ENCODE results near the gene TP53TG3D.
"Not testable (repeated sequence)": the region's sequence is repeated elsewhere in the genome, so short reads cannot be mapped to it uniquely, and the experiment has no call there.

TP53TG3D gene, protein sequence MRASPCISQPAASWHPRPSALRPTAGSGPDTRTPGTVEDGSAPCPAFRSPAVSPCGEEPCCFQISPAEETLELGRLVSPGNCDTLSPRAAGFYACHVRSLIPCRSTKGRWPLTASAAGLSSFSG

DNA sequence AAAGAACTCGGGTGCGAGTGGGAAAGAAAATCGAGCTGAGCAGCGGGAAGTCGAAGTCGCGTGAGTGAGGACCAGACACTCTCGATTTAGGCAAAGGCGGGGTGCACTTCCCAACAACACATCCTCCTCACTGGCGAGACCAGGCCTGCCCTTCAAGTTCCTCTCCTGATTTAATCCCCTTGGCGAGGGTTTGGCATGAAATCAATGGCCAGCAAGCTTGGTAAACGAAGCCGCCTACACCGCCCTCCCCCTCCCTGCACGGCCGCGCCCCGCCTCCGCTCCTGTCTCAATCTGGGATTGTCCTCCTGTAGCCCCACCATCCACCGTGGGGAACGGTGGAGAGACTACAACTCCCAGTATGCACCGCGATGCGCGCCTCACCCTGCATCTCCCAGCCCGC lies at the start of gene TP53TG3D:
Gene TP53TG3D, plus strand, starts transcription at position 301 of the 400 bp plus-strand sequence. Its CDS starts 68 bp downstream, at position 369.
- DNase-seq = not testable (repeated sequence)

DNA sequence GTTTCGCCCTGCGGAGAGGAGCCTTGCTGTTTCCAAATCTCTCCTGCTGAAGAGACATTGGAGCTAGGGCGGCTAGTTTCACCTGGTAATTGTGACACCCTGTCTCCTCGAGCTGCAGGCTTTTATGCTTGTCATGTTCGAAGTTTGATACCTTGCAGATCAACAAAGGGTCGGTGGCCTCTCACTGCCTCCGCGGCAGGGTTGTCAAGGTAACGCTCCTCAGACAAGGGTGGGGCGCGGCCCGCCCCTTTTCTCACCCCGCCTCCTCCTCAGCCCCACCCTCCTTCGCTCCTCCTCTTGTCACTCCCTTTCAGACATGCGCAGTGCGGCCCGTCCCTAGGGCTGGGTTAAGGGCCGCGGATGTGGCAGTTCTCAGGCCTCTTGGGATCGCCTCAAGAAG lies 421 bp downstream of the TP53TG3D start:
- DNase-seq = not testable (repeated sequence)

DNA sequence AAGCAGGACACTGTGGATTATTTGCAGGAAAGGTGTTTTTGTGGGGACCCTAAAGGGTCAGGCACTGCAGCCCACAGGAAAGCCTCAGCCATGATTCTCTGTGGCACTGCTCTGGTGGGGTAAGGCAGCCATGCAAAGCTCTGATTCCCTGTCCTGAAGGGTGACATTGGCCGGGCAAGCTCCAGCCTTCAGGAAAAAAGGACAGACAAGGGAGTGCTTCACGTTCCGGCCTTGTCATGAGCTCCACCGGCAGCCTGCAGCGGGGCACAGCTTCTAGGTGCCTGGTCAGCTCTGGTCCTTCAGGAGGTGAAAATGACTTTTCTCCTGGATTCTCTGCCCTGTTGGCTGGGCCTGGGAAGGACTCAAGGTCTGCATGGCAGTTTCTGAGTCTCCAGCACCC lies 8.4 kb downstream of the TP53TG3D start:
- DNase-seq = not testable (repeated sequence)

DNA sequence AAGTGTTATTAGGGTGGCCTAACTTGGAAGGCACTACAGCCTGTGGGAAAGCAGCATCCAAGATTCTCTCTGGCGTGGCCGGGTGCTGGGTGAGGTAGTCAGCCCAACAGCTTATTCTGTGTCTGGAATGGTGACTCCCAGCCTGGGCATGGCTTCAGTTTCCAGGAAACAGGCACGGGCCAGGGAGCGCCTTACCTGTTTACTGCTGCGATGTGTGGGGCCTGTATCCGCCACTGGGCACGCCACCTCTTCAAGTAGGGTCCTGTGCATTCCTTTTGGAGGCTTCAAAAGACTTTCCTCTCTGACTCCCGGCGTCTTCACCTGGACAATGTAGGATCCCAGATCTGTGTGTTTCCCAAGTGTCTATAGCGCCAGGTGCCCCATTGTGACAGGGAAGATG lies 10.5 kb downstream of the TP53TG3D start:
- DNase-seq = not testable (repeated sequence)

DNA sequence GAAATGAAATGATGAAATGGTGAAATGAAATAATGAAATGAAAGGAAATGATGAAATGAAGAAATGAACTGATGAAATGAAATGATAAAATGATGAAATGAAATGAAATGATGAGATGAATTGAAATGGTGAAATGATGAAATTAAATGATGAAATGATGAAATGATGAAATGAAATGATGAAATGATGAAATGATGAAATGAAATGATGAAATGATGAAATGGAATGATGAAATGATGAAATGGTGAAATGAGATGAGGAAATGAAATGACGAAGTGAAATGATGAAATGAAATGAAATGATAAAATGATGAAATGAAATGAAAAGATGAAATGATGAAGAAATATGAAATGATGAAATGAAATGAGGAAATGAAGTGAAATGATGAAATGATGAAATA lies 28.8 kb downstream of the TP53TG3D start:
- not testable (repeated sequence) for DNase-seq

DNA sequence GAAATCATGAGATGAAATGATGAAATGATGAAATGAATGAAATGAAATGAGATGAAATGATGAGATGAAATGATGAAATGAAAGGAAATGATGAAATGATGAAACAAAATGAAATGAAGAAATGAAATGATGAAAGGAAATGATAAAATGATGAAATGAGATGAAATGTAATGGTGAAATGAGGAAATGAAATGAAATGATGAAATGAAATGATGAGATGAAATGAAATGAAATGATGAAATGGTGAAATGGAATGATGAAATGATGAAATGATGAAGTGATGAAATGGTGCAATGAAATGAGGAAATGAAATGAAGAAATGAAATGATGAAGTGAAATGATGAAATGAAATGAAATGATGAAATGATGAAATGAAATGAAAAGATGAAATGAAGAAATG lies 29.9 kb downstream of the TP53TG3D start:
- DNase-seq = not testable (repeated sequence)

DNA sequence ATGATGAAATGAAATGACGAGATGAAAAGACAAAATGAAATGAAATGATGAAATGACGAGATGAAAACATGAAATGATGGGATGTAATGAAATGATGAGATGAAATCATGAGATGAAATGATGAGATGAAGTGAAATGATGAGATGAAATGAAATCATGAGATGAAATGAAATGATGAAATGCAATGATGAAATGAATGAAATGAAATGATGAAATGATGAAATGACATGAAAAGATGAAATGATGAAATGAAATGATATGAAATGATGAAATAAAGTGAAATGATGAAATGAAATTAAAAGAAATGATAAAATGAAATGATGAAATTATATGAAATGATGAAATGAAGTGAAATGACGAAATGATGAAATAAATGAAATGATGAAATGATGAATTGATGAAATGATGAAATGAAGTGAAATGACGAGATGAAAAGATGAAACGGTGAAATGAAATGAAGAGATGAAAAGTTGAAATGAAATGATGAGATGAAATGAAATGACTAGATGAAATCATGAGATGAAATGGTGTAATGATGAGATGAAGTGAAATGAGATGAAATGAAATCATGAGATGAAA lies 30.9 kb downstream of the TP53TG3D start:
- DNase-seq = not testable (repeated sequence)

DNA sequence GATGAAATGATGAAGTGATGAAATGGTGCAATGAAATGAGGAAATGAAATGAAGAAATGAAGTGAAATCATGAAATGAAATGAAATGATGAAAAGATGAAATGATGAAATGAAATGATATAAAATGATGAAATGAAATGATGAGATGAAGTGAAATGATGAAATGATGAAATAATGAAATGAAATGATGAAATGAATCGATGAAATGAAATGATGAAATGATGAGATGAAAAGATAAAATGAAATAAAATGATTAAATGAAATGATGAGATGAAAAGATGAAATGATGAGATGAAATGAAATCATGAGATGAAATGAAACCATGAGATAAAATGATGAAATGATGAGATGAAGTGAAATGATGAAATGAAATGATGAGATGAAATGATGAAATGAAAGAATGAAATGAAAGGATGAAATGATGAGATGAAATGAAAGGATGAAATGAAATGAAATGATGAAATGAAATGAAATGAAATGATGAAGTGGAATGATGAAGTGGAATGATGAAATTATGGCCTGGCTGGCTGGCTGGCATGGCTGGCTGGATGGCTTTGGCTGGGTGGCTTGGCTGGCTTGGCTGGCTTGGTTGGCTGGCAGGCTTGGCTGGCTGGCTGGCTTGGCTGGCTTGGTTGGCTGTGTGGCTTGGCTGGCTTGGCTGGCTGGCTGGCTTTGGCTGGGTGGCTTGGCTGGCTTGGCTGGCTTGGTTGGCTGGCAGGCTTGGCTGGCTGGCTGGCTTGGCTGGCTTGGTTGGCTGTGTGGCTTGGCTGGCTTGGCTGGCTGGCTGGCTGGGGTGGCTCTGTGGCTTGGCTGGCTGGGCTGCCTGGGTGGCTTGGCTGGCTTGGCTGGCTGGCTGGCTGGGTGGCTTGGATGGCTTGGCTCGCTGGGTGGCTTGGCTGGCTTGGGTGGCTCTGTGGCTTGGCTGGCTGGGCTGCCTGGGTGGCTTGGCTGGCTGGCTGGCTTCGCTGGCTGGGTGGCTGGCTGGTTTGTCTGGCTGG lies 32.0 kb downstream of the TP53TG3D start:
- not testable (repeated sequence) for DNase-seq

DNA sequence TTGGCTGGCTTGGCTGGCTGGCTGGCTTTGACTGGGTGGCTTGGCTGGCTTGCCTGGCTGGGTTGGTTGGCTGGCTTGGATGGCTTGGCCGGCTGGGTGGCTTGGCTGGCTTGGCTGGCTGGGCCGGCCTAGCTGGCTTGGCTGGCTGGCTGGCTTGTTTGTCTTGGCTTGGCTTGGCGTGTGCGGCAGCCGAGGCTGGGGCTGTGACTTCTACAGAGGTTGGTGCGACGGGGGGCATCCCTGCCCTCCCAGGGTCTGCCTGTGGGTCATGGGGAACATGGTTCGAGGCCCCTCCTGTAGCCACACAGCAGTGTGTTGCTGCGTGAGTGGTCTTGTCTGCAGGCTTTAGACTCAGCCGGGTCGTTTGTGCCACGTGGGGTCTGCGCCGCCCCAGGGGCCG lies 33.1 kb downstream of the TP53TG3D start:
- not testable (repeated sequence) for DNase-seq

DNA sequence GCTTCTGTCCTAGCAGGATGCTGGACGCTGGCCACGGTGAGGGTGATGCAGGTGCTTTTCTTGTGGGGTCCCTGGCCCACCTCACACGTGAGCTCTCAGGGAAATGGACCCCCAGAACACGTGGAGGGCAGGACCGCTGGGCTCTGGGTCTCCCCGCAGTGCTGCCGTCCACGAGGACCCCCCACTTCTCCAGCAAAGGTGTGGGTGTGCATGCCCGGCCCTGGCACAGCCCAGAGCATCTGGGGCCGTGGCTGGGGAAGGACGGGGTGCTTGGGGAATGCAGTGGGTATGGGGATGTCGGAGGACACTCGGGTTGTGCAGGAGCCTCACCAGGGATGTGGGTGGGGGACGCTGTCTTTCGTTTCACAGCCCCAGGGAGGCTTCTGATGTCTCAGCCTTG lies 34.7 kb downstream of the TP53TG3D start:
- not testable (repeated sequence) for DNase-seq

DNA sequence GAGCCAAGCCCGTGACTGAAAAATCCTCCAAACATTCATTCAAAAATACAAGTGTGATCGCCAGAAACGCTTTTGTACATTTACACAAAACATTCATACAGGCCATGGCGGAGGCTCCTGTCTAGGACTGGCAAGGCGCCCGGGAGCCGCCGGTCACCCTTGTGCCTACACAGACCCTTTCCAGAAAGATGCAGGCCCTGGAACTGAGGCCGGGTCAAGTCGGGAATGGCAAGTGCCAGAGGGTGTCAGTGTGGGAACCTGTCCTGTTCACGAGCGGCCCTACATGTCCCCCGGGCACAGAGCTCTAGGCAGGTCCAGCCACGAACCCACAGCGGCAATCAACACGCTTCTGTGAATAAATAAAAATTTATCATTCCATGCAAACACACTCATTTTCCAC lies 36.1 kb downstream of the TP53TG3D start:
- not testable (repeated sequence) for DNase-seq

DNA sequence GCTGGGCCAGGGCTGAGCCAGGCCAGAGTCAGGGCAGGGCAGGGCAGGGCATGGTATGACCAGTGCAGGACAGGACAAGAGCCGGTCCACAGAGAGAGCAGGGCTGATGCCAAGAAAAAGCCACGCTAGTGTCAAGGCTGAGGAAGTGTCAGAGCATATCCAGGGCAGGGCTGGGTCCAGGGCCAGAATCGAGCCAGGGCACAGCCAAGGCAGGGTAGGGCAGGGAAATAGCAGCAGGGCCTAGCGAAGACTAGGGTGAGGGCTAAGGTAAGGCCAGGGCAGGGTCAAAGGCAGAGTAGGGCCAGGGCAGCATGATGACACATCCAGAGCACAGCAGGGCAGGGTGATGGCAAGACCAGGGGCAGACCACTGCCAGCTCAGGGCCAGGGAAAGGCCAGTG lies 49.7 kb downstream of the TP53TG3D start:
- not testable (repeated sequence) for DNase-seq

All from NCI-H187 treated with DMSO at 0.1 percent for 48 hours (cell line).